ENCODE data around the gene ZMPSTE24. TPM values are rescaled to one million over a fixed set of nuclear protein-coding genes. Genes with fewer than 3 reads are reported as not detected.

Gene ZMPSTE24
- total RNA-seq, 1 donor from 2014 or later, result 40.4 TPM

DNA sequence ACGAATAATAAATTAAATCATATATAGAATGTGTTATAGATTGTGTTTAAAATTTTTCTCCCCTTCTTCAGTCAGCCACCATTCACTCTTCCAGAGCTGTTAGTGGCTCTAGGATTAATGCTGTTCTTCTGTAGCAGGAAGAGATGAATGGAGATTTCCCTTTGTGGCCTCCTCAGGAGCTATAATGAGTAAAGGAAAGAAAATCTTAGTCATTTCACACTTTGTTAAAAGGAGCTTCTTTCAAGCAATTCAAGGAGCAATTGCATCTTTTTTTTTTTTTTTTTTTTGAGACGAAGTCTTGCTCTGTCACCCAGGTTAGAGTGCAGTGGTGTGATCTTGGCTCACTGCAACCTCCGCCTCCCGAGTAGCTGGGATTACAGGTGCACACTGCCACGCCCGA lies 34.0 kb upstream of the ZMPSTE24 start:
- DNase-seq (ENCODE audit: low spot score, unreplicated experiment), result no peak
- no peaks in the 10 kb centered on the region for H3K9me3 Mint-ChIP-seq (ENCODE audit: low read depth)
- no peak overlapping the region for H3K4me3 Mint-ChIP-seq (ENCODE audit: low read depth)
- TF ChIP-seq, protein P1, sequence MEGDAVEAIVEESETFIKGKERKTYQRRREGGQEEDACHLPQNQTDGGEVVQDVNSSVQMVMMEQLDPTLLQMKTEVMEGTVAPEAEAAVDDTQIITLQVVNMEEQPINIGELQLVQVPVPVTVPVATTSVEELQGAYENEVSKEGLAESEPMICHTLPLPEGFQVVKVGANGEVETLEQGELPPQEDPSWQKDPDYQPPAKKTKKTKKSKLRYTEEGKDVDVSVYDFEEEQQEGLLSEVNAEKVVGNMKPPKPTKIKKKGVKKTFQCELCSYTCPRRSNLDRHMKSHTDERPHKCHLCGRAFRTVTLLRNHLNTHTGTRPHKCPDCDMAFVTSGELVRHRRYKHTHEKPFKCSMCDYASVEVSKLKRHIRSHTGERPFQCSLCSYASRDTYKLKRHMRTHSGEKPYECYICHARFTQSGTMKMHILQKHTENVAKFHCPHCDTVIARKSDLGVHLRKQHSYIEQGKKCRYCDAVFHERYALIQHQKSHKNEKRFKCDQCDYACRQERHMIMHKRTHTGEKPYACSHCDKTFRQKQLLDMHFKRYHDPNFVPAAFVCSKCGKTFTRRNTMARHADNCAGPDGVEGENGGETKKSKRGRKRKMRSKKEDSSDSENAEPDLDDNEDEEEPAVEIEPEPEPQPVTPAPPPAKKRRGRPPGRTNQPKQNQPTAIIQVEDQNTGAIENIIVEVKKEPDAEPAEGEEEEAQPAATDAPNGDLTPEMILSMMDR (IDR thresholded peaks at IDR 0.05; ENCODE audit: unreplicated experiment), result no peak
- no peak overlapping the region for H3K27ac Mint-ChIP-seq
- peaks cover 4% of the 10 kb centered on the region for H3K36me3 Mint-ChIP-seq (ENCODE audit: insufficient read depth)
- peaks cover 6% of the 10 kb centered on the region for H3K4me1 Mint-ChIP-seq (ENCODE audit: low read depth)
- no peaks in the 10 kb centered on the region for H3K27me3 Mint-ChIP-seq

DNA sequence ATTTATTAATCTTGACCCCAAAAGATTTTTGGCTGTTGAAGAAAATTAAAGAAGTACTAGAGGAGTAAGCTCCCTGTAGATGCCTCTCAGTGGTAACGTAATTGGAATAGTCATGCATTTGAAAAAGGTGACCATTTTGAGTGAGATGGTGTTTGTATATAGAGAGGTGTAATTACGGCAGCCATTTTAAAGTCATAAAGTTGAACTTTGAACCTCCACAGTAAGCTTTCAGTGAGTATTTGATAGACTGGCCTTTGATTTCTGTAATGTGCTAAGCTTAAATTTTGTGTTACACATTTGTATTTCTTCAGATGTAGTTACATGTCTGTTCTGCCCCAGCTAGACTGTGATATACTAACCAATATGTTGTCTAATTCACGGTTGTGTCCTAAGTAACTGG lies 31.8 kb upstream of the ZMPSTE24 start:
- peaks cover 2% of the 10 kb centered on the region for H3K4me1 Mint-ChIP-seq (ENCODE audit: low read depth)
- peak overlapping the region; percentile 72 for H3K27ac Mint-ChIP-seq
- no peaks in the 10 kb centered on the region for H3K9me3 Mint-ChIP-seq (ENCODE audit: low read depth)
- H3K4me3 Mint-ChIP-seq (ENCODE audit: low read depth), result no peak overlapping the region
- no peak for DNase-seq (ENCODE audit: low spot score, unreplicated experiment)
- TF ChIP-seq, protein P1 (IDR thresholded peaks at IDR 0.05; ENCODE audit: unreplicated experiment), result no peak
- no peaks in the 10 kb centered on the region for H3K27me3 Mint-ChIP-seq
- peaks cover 7% of the 10 kb centered on the region for H3K36me3 Mint-ChIP-seq (ENCODE audit: insufficient read depth)

DNA sequence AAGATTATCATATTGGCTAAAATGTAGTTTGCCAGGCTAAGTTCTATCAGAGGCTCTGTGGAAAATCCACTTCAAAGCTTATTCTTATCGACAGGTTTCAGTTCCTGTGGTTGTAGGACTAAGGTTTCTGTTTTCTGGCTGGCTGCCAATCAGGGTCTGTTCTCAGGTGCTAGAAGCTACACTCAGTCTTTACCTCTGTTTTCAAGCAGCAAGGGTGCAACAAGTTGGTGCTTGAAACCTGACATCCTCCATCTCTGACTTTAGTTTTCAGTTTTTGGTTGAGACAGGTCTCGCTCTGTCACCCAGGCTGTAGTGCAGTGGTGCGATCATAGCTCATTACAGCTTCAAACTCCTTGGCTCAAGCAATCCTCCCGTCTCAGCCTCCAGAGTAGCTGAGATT lies 25.6 kb upstream of the ZMPSTE24 start:
- no peaks in the 10 kb centered on the region for H3K9me3 Mint-ChIP-seq (ENCODE audit: low read depth)
- no peaks in the 10 kb centered on the region for H3K27me3 Mint-ChIP-seq
- DNase-seq (ENCODE audit: low spot score, unreplicated experiment), result no peak
- no peak overlapping the region for H3K4me3 Mint-ChIP-seq (ENCODE audit: low read depth)
- TF ChIP-seq, protein P1 (IDR thresholded peaks at IDR 0.05; ENCODE audit: unreplicated experiment), result no peak
- peaks cover 4% of the 10 kb centered on the region for H3K4me1 Mint-ChIP-seq (ENCODE audit: low read depth)
- peaks cover 30% of the 10 kb centered on the region for H3K36me3 Mint-ChIP-seq (ENCODE audit: insufficient read depth)
- peak overlapping the region; percentile 52 for H3K27ac Mint-ChIP-seq

DNA sequence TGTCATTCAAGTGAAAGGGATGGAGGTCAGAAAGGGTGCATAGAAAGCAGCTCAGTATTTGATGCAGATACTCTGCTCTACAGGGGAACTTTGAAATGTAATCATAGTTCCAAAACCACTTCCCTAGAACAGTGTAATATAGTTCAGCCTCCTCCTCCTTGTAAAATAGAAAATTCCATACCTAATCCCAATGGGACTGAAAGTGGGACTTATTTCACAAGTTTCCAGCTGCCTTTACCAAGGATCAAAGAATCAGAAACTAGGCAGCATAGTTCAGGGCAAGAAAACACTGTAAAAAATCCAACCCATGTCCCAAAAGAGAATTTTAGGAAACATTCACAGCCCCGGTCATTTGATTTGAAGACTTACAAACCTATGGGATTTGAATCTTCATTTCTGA lies 18.4 kb upstream of the ZMPSTE24 start:
- Mint-ChIP-seq H3K4me1 (ENCODE audit: low read depth) (no peaks in the 10 kb centered on the region), H3K27me3 (no peaks in the 10 kb centered on the region), H3K4me3 (ENCODE audit: low read depth) (no peak overlapping the region), H3K36me3 (ENCODE audit: insufficient read depth) (peaks cover 19% of the 10 kb centered on the region), H3K27ac (no peak overlapping the region), H3K9me3 (ENCODE audit: low read depth) (no peaks in the 10 kb centered on the region)
- DNase-seq (ENCODE audit: low spot score, unreplicated experiment), result no peak
- TF ChIP-seq, protein P1 (IDR thresholded peaks at IDR 0.05; ENCODE audit: unreplicated experiment), result no peak

DNA sequence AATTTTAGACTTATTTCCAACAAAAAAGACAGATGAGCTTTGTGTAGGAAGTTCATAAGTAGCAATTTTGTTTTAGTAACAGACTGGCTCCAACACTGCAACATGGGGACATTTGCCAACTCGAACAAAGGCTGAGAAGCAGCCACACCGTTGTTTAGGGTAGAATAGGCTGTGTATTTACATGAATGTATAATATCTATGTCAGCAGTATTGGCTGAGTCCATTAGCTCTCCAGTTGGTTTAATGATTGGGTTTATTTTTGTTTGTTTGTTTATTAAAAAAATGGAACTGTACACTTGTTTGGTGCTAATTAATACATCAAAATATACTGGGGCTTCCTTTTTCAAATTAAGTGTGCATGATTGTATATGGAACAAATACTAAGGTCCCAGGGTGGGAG lies 17.6 kb upstream of the ZMPSTE24 start:
- Mint-ChIP-seq H3K27ac (no peak overlapping the region), H3K27me3 (no peaks in the 10 kb centered on the region), H3K36me3 (ENCODE audit: insufficient read depth) (peaks cover 19% of the 10 kb centered on the region), H3K4me1 (ENCODE audit: low read depth) (peaks cover 2% of the 10 kb centered on the region), H3K4me3 (ENCODE audit: low read depth) (no peak overlapping the region), H3K9me3 (ENCODE audit: low read depth) (no peaks in the 10 kb centered on the region)
- TF ChIP-seq, protein P1 (IDR thresholded peaks at IDR 0.05; ENCODE audit: unreplicated experiment), result no peak
- DNase-seq (ENCODE audit: low spot score, unreplicated experiment), result no peak
